WTC11 (cell line): ENCODE data around the gene PIK3R1. TPM values are rescaled to one million over a fixed set of nuclear protein-coding genes. Genes with fewer than 3 reads are reported as not detected.
A peak's percentile ranks its signal among the peaks of the same experiment; 100 is the strongest.

Source experiments
- ATAC-seq: fragments of 200-7000 bp; cut with Tn5 transposase; 2 replicates; pipeline ENCODE4 v1.10.0; 2021; ENCODE audit warnings: mild to moderate bottlenecking, moderate library complexity
- CTCF ChIA-PET: fragments of 300-600 bp; sonication (Branson Sonifier 250); formaldehyde crosslinking; loops from one replicate; lab custom pipeline; 2021; ENCODE audit warnings: antibody characterized with exemption; lab: Charles Lee
- POLR2A ChIA-PET: fragments of 350-600 bp; sonication (Branson Sonifier 250); formaldehyde crosslinking; loops from one replicate; lab custom pipeline; 2021; ENCODE audit warnings: antibody characterized with exemption; lab: Charles Lee
- DNase-seq: peaks from one replicate; pipeline ENCODE4 v3.0.0; 2021; ENCODE audit warnings: low spot score
- H3K27ac Mint-ChIP-seq: 2 replicates; pipeline ENCODE4 v1.8.0; 2021; ENCODE audit warnings: mixed read lengths
- H3K27me3 Mint-ChIP-seq: 2 replicates; pipeline ENCODE4 v1.8.0; 2021; ENCODE audit warnings: low read depth, mild to moderate bottlenecking, moderate library complexity, mixed read lengths
- H3K36me3 Mint-ChIP-seq: 2 replicates; pipeline ENCODE4 v1.8.0; 2021; ENCODE audit warnings: mixed read lengths
- H3K4me1 Mint-ChIP-seq: 2 replicates; pipeline ENCODE4 v1.8.0; 2022; ENCODE audit warnings: mixed read lengths
- H3K4me3 Mint-ChIP-seq: 2 replicates; pipeline ENCODE4 v1.8.0; 2021; ENCODE audit warnings: mild to moderate bottlenecking, moderate library complexity, mixed read lengths
- H3K9me3 Mint-ChIP-seq: 2 replicates; pipeline ENCODE4 v1.8.0; 2021; ENCODE audit warnings: mixed read lengths
- CBFB ChIP-seq: sonication (generic); formaldehyde crosslinking; IDR thresholded peaks from 2 replicates; pipeline ENCODE4 v1.8.1; 2022; ENCODE audit warnings: mild to moderate bottlenecking, low read depth, missing genetic modification reagents
- CREM ChIP-seq: sonication (generic); formaldehyde crosslinking; IDR thresholded peaks from 2 replicates; pipeline ENCODE4 v1.8.1; 2022; ENCODE audit warnings: mild to moderate bottlenecking, missing genetic modification reagents, moderate library complexity
- GABPB1 ChIP-seq: sonication (generic); formaldehyde crosslinking; IDR thresholded peaks from 2 replicates; pipeline ENCODE4 v1.8.1; 2023; ENCODE audit warnings: mild to moderate bottlenecking, missing genetic modification reagents
- HMGXB4 ChIP-seq: sonication (generic); formaldehyde crosslinking; IDR thresholded peaks from 2 replicates; pipeline ENCODE4 v1.8.1; 2023; ENCODE audit warnings: mild to moderate bottlenecking, moderate library complexity, missing genetic modification reagents
- MLX ChIP-seq: sonication (generic); formaldehyde crosslinking; IDR thresholded peaks from 2 replicates; pipeline ENCODE4 v1.8.1; 2023; ENCODE audit warnings: mild to moderate bottlenecking, missing genetic modification reagents, moderate library complexity
- NFE2L1 ChIP-seq: sonication (generic); formaldehyde crosslinking; IDR thresholded peaks from 2 replicates; pipeline ENCODE4 v1.8.1; 2023; ENCODE audit warnings: missing genetic modification reagents
- NR1H2 ChIP-seq: sonication (generic); formaldehyde crosslinking; IDR thresholded peaks from 2 replicates; pipeline ENCODE4 v1.9.0; 2021; ENCODE audit warnings: mild to moderate bottlenecking, moderate library complexity, missing genetic modification reagents
- RORB ChIP-seq: fragments of 250-450 bp; sonication (Bioruptor Pico); IDR thresholded peaks from 2 replicates; pipeline ENCODE4 v1.9.0; 2021; ENCODE audit warnings: mild to moderate bottlenecking
- SMAD3 ChIP-seq: sonication (generic); formaldehyde crosslinking; IDR thresholded peaks from 2 replicates; pipeline ENCODE4 v1.8.0; 2022; ENCODE audit warnings: missing genetic modification reagents, mild to moderate bottlenecking, borderline replicate concordance
- ZNF138 ChIP-seq: sonication (generic); formaldehyde crosslinking; conservative IDR thresholded peaks from 2 replicates; pipeline ENCODE4 v1.8.1; 2022; ENCODE audit warnings: mild to moderate bottlenecking, moderate library complexity, missing genetic modification reagents
- ZNF671 ChIP-seq: fragments of 250-450 bp; sonication (Bioruptor Pico); IDR thresholded peaks from 2 replicates; pipeline ENCODE4 v1.8.0; 2021; ENCODE audit warnings: mild to moderate bottlenecking
- total RNA-seq: library from RNA; stranded (reverse); gene quantifications from 3 replicates; pipeline ENCODE4 v1.2.3, GENCODE V29; 2021
- TF ChIP-seq, protein P1 (sequence below): fragments of 200-600 bp; IDR thresholded peaks from 2 replicates; pipeline ENCODE4 v1.8.0; 2022; ENCODE audit warnings: antibody characterized with exemption
- TF ChIP-seq, protein P2 (sequence below): fragments of 250-450 bp; sonication (Bioruptor Pico); IDR thresholded peaks from 2 replicates; pipeline ENCODE4 v2.1.2; 2022; ENCODE audit warnings: mild to moderate bottlenecking, moderate library complexity
- TF ChIP-seq, protein P3 (sequence below): sonication (generic); formaldehyde crosslinking; IDR thresholded peaks from 2 replicates; pipeline ENCODE4 v1.8.0; 2023; ENCODE audit warnings: mild to moderate bottlenecking, missing genetic modification reagents
- TF ChIP-seq, protein P4 (sequence below): sonication (generic); formaldehyde crosslinking; IDR thresholded peaks from 2 replicates; pipeline ENCODE4 v1.8.1; 2022; ENCODE audit warnings: missing genetic modification reagents, borderline replicate concordance

PIK3R1 gene
- total RNA-seq, 1 experiment from 2014 or later: 11.3 TPM

GRCh38 chr5:68285075-68285840 lies 69.7 kb downstream of the PIK3R1 start:
- ChIA-PET POLR2A (no interaction called here), CTCF (no interaction called here)
- DNase-seq (no peak), ATAC-seq (no peak)
- Mint-ChIP-seq H3K27me3 (no peaks in the 10 kb centered on the region), H3K36me3 (peaks cover 7% of the 10 kb centered on the region; the same call in 1 of the 2 replicates), H3K4me3 (no peak overlapping the region), H3K27ac (no peak overlapping the region), H3K9me3 (no peaks in the 10 kb centered on the region), H3K4me1 (peaks cover 47% of the 10 kb centered on the region)
- no peak for TF ChIP-seq GABPB1 (CRISPR knock-in tag)
- TF ChIP-seq CBFB (CRISPR knock-in tag): no peak

DNA sequence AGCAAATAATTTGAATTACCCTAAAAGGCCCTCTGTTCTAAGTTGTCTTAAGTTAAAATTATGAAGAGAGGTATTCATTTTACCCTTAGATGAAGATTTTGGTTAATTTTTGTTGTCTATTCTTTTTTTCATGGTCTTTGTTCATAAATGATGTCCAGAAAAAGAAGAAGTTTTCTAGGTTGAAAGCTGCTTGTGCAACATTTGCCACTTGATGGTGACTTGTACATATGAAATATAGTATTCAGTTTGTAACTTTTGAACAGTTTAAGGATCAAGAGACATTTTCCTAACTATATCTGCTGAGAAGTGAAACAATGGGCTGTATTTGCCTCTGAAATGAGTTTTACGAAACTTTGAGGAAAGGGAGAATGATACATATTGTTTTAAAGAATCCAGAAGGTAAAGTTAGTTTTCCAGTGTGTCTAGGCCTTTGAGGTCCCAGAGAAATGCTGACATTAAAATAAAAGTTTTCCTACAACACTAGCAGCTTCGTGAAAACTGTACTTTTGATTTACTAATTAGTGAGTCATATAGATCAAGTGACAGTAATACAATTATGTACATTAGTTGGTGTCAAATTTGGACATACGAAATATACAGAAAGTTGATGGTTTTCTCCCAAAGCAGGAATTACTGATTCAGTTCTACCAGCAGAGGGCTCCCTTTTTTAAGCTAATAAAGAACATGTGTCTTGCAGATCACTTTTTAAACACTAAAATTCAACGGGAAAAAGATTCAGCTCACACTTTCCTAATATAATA lies 70.5 kb downstream of the PIK3R1 start:
- no peak for DNase-seq
- Mint-ChIP-seq H3K4me1 (peaks cover 53% of the 10 kb centered on the region), H3K27ac (no peak overlapping the region)
- POLR2A ChIA-PET: no interaction called here
- TF ChIP-seq ZNF671 (CRISPR knock-in tag): no peak
- TF ChIP-seq, protein P1, sequence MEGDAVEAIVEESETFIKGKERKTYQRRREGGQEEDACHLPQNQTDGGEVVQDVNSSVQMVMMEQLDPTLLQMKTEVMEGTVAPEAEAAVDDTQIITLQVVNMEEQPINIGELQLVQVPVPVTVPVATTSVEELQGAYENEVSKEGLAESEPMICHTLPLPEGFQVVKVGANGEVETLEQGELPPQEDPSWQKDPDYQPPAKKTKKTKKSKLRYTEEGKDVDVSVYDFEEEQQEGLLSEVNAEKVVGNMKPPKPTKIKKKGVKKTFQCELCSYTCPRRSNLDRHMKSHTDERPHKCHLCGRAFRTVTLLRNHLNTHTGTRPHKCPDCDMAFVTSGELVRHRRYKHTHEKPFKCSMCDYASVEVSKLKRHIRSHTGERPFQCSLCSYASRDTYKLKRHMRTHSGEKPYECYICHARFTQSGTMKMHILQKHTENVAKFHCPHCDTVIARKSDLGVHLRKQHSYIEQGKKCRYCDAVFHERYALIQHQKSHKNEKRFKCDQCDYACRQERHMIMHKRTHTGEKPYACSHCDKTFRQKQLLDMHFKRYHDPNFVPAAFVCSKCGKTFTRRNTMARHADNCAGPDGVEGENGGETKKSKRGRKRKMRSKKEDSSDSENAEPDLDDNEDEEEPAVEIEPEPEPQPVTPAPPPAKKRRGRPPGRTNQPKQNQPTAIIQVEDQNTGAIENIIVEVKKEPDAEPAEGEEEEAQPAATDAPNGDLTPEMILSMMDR: peak; percentile 56; the same call in 1 of the 2 replicates
- TF ChIP-seq, all 79 proteins: peak for 1
- H3K4me3 Mint-ChIP-seq: no peak overlapping the region
- CTCF ChIA-PET: interaction anchor here (0.6 to 1.6 kb wide), 18 partner anchors 10 to 951 kb away, joined by 3 to 12 read pairs (median 4); no protein-coding TSS in a partner anchor
- H3K9me3 Mint-ChIP-seq: no peaks in the 10 kb centered on the region
- H3K36me3 Mint-ChIP-seq: peaks cover 5% of the 10 kb centered on the region; the same call in 1 of the 2 replicates
- ATAC-seq: no peak
- no peaks in the 10 kb centered on the region for H3K27me3 Mint-ChIP-seq

GRCh38 chr5:68286612-68286912 lies 71.0 kb downstream of the PIK3R1 start:
- Mint-ChIP-seq H3K36me3 (0 out of 2 replicates have a peak, but pooled peaks cover 4% of the 10 kb centered on the region), H3K9me3 (no peaks in the 10 kb centered on the region), H3K27me3 (no peaks in the 10 kb centered on the region), H3K4me3 (no peak overlapping the region), H3K4me1 (peaks cover 57% of the 10 kb centered on the region), H3K27ac (no peak overlapping the region)
- DNase-seq: no peak
- ChIA-PET POLR2A (no interaction called here), CTCF (interaction anchor here (0.6 to 1.6 kb wide), 18 partner anchors 9 to 950 kb away, joined by 3 to 12 read pairs (median 4); no protein-coding TSS in a partner anchor)
- 0 out of 2 replicates have a peak, but pooled peaks have one; percentile 27 for TF ChIP-seq HMGXB4
- TF ChIP-seq, protein P2, sequence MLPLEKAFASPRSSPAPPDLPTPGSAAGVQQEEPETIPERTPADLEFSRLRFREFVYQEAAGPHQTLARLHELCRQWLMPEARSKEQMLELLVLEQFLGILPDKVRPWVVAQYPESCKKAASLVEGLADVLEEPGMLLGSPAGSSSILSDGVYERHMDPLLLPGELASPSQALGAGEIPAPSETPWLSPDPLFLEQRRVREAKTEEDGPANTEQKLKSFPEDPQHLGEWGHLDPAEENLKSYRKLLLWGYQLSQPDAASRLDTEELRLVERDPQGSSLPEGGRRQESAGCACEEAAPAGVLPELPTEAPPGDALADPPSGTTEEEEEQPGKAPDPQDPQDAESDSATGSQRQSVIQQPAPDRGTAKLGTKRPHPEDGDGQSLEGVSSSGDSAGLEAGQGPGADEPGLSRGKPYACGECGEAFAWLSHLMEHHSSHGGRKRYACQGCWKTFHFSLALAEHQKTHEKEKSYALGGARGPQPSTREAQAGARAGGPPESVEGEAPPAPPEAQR: no peak
- no peak for ATAC-seq

DNA sequence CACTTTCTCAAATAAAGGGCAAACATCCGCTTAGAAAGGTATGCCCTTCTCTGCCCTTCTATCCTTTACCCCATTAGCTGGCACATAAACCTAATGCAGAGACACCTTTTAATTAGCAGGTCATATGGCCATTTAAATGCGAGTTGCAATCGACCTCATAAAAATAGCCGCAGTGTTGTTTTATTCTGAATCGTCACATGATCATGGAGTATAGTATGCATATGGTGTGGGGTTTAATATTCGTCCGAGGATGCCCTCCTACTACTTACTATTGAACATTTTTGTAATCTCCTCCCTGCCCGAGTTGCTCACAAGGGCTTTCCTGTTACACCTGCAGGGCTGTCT lies 72.0 kb downstream of the PIK3R1 start:
- H3K4me1 Mint-ChIP-seq: peaks cover 64% of the 10 kb centered on the region
- no peaks in the 10 kb centered on the region for H3K9me3 Mint-ChIP-seq
- CTCF ChIA-PET: interaction anchor here (1.1 to 1.3 kb wide), 4 partner anchors 72 to 720 kb away, joined by 3 to 4 read pairs (median 4); partner anchors contain the start of gene PIK3R1
- peaks cover 4% of the 10 kb centered on the region; the same call in 1 of the 2 replicates for H3K36me3 Mint-ChIP-seq
- peak overlapping the region; percentile 14; the same call in 1 of the 2 replicates for H3K27ac Mint-ChIP-seq
- DNase-seq (no peak), ATAC-seq (no peak)
- no peaks in the 10 kb centered on the region for H3K27me3 Mint-ChIP-seq
- POLR2A ChIA-PET: no interaction called here
- peak overlapping the region; percentile 72 for H3K4me3 Mint-ChIP-seq
- TF ChIP-seq SMAD3 (no peak), RORB (no peak), NR1H2 (CRISPR knock-in tag) (no peak), CREM (no peak), ZNF138 (no peak), NFE2L1 (no peak), MLX (CRISPR knock-in tag) (no peak)
- TF ChIP-seq, protein P3, sequence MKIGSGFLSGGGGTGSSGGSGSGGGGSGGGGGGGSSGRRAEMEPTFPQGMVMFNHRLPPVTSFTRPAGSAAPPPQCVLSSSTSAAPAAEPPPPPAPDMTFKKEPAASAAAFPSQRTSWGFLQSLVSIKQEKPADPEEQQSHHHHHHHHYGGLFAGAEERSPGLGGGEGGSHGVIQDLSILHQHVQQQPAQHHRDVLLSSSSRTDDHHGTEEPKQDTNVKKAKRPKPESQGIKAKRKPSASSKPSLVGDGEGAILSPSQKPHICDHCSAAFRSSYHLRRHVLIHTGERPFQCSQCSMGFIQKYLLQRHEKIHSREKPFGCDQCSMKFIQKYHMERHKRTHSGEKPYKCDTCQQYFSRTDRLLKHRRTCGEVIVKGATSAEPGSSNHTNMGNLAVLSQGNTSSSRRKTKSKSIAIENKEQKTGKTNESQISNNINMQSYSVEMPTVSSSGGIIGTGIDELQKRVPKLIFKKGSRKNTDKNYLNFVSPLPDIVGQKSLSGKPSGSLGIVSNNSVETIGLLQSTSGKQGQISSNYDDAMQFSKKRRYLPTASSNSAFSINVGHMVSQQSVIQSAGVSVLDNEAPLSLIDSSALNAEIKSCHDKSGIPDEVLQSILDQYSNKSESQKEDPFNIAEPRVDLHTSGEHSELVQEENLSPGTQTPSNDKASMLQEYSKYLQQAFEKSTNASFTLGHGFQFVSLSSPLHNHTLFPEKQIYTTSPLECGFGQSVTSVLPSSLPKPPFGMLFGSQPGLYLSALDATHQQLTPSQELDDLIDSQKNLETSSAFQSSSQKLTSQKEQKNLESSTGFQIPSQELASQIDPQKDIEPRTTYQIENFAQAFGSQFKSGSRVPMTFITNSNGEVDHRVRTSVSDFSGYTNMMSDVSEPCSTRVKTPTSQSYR (CRISPR knock-in tag): no peak
- TF ChIP-seq, protein P4, sequence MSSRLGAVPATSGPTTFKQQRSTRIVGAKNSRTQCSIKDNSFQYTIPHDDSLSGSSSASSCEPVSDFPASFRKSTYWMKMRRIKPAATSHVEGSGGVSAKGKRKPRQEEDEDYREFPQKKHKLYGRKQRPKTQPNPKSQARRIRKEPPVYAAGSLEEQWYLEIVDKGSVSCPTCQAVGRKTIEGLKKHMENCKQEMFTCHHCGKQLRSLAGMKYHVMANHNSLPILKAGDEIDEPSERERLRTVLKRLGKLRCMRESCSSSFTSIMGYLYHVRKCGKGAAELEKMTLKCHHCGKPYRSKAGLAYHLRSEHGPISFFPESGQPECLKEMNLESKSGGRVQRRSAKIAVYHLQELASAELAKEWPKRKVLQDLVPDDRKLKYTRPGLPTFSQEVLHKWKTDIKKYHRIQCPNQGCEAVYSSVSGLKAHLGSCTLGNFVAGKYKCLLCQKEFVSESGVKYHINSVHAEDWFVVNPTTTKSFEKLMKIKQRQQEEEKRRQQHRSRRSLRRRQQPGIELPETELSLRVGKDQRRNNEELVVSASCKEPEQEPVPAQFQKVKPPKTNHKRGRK: no peak
